ENCODE results near the gene VSIG10L.

VSIG10L gene

GRCh38 chr19:51339313-51339686 lies 2.6 kb downstream of the VSIG10L start:
- in situ Hi-C loops (cut with MboI; ENCODE audit: low sequenced_read_pairs): no loop called here

DNA sequence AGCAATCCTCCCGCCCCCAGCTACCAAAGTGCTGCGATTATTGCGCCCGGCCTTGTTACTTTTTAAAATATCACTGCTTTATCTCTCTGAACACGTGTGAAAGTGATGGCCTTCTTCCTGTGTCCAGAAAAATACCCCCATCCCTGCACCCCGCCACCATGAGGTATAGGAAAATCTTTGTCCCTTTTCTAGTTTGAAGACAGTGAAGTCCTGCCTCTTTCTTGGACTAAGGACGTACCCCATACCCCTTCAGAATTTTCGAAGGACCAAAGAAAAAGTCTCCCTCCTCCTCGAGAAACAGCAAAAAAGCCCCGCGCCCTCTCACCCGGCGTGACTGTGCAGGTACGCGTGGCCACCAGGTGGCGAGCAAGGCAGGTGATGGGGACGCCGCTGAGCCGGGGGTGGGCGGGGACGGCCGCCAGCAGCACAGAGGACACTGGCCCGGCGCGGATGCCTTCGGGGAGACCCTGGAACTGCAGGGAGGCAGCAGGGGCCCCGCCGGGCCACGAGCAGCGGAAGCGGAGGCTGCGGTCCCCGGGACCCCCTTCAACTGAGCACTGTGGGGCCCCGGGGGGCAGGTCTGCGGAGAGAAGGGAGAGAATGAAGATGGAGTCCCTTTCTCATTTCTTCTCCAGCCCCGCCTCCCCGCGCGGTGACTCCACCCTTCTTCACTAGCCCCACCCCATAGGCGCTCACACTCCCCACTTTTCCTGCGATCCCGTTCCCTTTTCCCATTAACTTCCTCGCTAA lies 3.2 kb downstream of the VSIG10L start:
- in situ Hi-C loops (cut with MboI; ENCODE audit: low sequenced_read_pairs): no loop called here

- in situ Hi-C loops (cut with MboI; ENCODE audit: low sequenced_read_pairs): no loop called here
Measured at GRCh38 chr19:51337861-51338562, 3.9 kb downstream of the VSIG10L start.

DNA sequence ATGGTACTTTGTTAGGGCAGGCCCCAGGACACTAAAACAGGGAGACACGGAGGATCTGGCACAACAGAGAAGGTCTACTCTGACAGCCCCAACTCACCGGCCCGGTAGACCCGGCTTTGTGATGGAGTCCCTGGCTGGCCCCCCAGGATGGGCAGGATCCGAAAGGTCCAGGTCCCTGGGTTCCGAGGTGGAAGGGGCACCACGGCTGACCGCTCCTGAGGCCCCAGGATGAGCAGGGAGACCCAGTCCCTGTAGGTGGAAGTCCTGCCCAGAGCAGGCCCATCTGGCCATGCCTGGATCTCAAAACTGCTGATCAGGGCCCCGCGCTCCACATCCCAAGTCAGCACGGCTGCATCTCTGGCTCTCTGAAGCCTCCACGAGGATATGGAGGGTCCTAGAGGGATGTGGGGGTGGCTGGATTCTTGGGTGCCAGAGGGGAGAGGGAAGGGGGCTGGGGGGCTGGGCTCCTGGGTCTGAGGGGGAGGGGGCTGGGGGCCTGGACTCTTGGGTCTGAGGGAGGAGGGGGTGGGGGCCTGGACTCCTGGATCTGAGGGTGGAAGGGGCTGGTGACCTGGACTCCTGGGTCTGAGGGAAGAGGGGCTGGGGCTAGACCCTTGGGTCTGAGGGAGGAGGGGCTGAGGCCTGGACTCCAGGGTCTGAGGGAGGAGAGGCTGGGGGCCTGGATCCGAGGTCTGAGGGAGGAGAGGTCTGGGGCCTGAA lies 4.6 kb downstream of the VSIG10L start:
- in situ Hi-C loops (cut with MboI; ENCODE audit: low sequenced_read_pairs): no loop called here

DNA sequence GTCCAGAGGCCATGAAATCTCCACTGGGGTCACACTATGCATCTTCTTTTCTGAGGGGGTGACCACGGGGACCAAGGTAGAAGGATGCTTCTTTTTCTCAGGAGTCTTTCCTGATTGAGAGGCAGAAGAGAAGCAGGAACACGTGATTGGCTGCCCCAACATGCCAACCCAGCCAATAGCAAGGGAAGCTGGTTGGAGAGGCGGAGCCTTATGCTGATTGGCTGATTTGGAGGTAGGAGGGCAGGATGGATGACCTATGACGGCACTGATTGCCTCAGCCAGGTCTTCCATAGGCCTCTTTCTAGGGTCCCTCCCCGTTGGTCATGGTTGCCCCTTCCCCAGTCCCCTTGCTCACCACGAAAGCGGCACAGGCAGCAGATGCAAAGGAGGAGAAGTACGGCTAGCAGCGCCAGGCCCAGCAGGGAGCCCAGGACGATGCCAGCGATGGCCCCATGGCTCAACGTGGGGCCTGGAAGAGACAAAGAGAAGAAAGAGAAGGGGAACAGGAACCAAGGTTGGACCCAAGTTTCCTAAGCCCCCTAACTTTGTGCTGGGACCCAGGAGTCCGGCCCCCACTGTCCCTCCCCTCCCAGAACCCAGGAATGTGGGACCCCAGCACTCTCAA lies 8.0 kb downstream of the VSIG10L start:
- in situ Hi-C loops (cut with MboI; ENCODE audit: low sequenced_read_pairs): no loop called here

- in situ Hi-C loops (cut with MboI; ENCODE audit: low sequenced_read_pairs): no loop called here
Measured at GRCh38 chr19:51331716-51332115, 10.2 kb downstream of the VSIG10L start.

GRCh38 chr19:51331193-51331592 lies 10.7 kb downstream of the VSIG10L start:
- in situ Hi-C loops (cut with MboI; ENCODE audit: low sequenced_read_pairs): no loop called here

DNA sequence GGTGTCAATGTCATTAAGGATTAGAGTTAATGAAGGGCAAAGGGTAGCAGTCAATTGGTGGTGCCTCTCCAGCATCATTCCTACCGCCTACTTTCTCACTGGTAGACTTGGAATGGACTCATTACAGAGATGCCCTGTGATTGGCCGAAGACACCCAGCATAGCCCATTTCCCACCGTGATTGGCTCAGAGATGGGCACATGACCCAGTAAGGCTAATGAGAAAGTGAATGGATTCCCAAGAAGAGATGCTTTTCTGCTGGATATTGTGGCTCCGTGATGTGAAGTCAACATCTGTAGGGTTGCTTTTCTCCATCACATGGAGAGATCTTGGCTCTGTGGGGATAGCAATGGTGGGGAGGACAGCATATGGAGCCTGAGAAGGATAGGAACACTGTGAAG lies 11.6 kb downstream of the VSIG10L start:
- in situ Hi-C loops (cut with MboI; ENCODE audit: low sequenced_read_pairs): no loop called here

- in situ Hi-C loops (cut with MboI; ENCODE audit: low sequenced_read_pairs): no loop called here
Measured at GRCh38 chr19:51329411-51329810, 12.5 kb downstream of the VSIG10L start.

GRCh38 chr19:51327066-51328001 lies 14.6 kb downstream of the VSIG10L start:
- in situ Hi-C loops (cut with MboI; ENCODE audit: low sequenced_read_pairs): no loop called here

GRCh38 chr19:51326216-51327065 lies 15.5 kb downstream of the VSIG10L start:
- in situ Hi-C loops (cut with MboI; ENCODE audit: low sequenced_read_pairs): no loop called here

GRCh38 chr19:51325161-51325976 lies 16.6 kb downstream of the VSIG10L start:
- in situ Hi-C loops (cut with MboI; ENCODE audit: low sequenced_read_pairs): no loop called here

GRCh38 chr19:51324167-51324481 lies 17.8 kb downstream of the VSIG10L start:
- in situ Hi-C loops (cut with MboI; ENCODE audit: low sequenced_read_pairs): no loop called here

GRCh38 chr19:51323481-51324166 lies 18.3 kb downstream of the VSIG10L start:
- in situ Hi-C loops (cut with MboI; ENCODE audit: low sequenced_read_pairs): no loop called here

GRCh38 chr19:51321799-51322198 lies 20.1 kb downstream of the VSIG10L start:
- in situ Hi-C loops (cut with MboI; ENCODE audit: low sequenced_read_pairs): no loop called here

DNA sequence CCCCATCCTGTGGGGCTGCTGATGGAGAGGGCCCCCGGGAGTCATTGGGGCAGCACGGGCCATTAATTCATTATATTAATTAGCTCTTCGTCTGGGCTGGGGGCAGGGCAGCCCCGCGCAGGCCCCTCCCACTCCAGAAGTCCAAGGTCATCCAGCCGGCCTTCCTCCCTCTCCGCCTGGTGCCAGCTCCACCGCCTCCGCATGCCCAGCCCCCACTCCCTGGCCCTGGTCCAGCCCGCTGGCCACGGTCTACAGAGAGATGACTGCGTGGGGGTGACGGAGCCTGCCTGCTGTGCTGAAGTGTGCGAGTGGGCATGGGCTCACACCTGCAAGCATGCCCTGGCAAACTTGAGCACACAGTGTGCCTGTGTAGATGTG lies 21.7 kb downstream of the VSIG10L start:
- in situ Hi-C loops (cut with MboI; ENCODE audit: low sequenced_read_pairs): no loop called here

GRCh38 chr19:51319649-51320279 lies 22.2 kb downstream of the VSIG10L start:
- in situ Hi-C loops (cut with MboI; ENCODE audit: low sequenced_read_pairs): no loop called here
